Measurements from ENCODE around the gene RGCC.

- TF ChIP-seq CTCF (IDR thresholded peaks at IDR 0.05) = no peak
- TF ChIP-seq POLR2A (IDR thresholded peaks at IDR 0.05) = no peak
These were observed 8.6 kb downstream of the RGCC start for GRCh38 chr13:41465898-41466320.

Measured in Peyer's patch (tissue), 4 donors.